GM12878 (cell line): ENCODE measurements around the gene ST6GALNAC3. TPM values are rescaled to one million over a fixed set of nuclear protein-coding genes. Genes with fewer than 3 reads are reported as not detected.

Experiments
- ATAC-seq: fragments of 200-7000 bp; cut with Tn5 transposase; 3 replicates; pipeline ENCODE4 v1.9.1; 2020; ENCODE audit warnings: mild to moderate bottlenecking, moderate library complexity
- BruUV-seq: library from RNA; stranded (reverse); fragments of 400-500 nt; replicated peaks from 2 replicates; lab custom pipeline; 2021; lab: Mats Ljungman, UMichigan
- CTCF ChIA-PET: fragments of 300-600 bp; sonication (Branson Sonifier 250); formaldehyde crosslinking; extraction: SDS; loops from one replicate; lab custom pipeline; 2021; ENCODE audit warnings: inconsistent platforms; lab: Yijun Ruan, JAX
- POLR2A ChIA-PET: fragments of 350-600 bp; formaldehyde crosslinking; extraction: SDS; loops from one replicate; lab custom pipeline; 2021; ENCODE audit warnings: inconsistent platforms; lab: Charles Lee
- RAD21 ChIA-PET: fragments of 300-600 bp; sonication (Branson Sonifier 250); formaldehyde crosslinking; loops from one replicate; lab custom pipeline; 2023; ENCODE audit warnings: antibody characterized with exemption; ENCODE audit not compliant: unreplicated experiment; lab: Charles Lee
- SMC1A ChIA-PET: fragments of 300-600 bp; sonication (Branson Sonifier 250); formaldehyde crosslinking; loops from one replicate; lab custom pipeline; 2023; ENCODE audit not compliant: unreplicated experiment, uncharacterized antibody; lab: Charles Lee
- DNase-seq: peaks from one replicate; pipeline ENCODE4 v3.0.0-alpha.2; 2011; ENCODE audit warnings: low read depth, low spot score
- FAIRE-seq: peaks from 3 replicates; lab custom pipeline; 2011; peaks lifted over from hg19 to GRCh38; lab: Jason Lieb, UNC
- H2AFZ ChIP-seq: 2 replicates; pipeline ENCODE4 v1.6.0; 2011; ENCODE audit warnings: low read depth, low read length, control low read depth; ENCODE audit not compliant: control insufficient read depth
- H3K27ac ChIP-seq: 2 replicates; pipeline ENCODE4 v1.5.1; 2011; ENCODE audit warnings: control low read depth; ENCODE audit not compliant: control insufficient read depth, insufficient read depth
- H3K27me3 ChIP-seq, 2 experiments: replicated peaks in 1 of 2; 2 replicates each; pipeline versions ENCODE4 v1.6.0 to v1.6.1; 2011; ENCODE audit warnings: low read length in 1 of 2; ENCODE audit not compliant: control insufficient read depth in 2 of 2, insufficient read depth in 2 of 2
- H3K36me3 ChIP-seq, 2 experiments: 2 replicates each; pipeline ENCODE4 v1.5.1; 2011; ENCODE audit warnings: low read length in 1 of 2; ENCODE audit not compliant: control insufficient read depth in 2 of 2, insufficient read depth in 2 of 2
- H3K4me1 ChIP-seq: 2 replicates; pipeline ENCODE4 v1.6.1; 2011; ENCODE audit warnings: mild to moderate bottlenecking, low read length, moderate library complexity, mixed read lengths; ENCODE audit not compliant: control insufficient read depth, insufficient read depth
- H3K4me2 ChIP-seq: 2 replicates; pipeline ENCODE4 v1.6.0; 2011; ENCODE audit warnings: control low read depth; ENCODE audit not compliant: control insufficient read depth, insufficient read depth
- H3K4me3 ChIP-seq: fragments of 200-600 bp; sonication (generic); 2 replicates; pipeline ENCODE4 v1.5.1; 2016
- H3K79me2 ChIP-seq: 2 replicates; pipeline ENCODE4 v1.6.0; 2011; ENCODE audit warnings: low read length; ENCODE audit not compliant: control insufficient read depth, insufficient read depth
- H3K9ac ChIP-seq: 2 replicates; pipeline ENCODE4 v1.8.0; 2011; ENCODE audit warnings: low read length, control low read depth, mixed read lengths; ENCODE audit not compliant: control insufficient read depth, insufficient read depth
- H3K9me3 ChIP-seq: replicated peaks from 3 replicates; pipeline ENCODE4 v1.5.1; 2011; ENCODE audit warnings: mild to moderate bottlenecking, low read length; ENCODE audit not compliant: control insufficient read depth, insufficient read depth
- H4K20me1 ChIP-seq: 2 replicates; pipeline ENCODE4 v1.6.0; 2011; ENCODE audit not compliant: control insufficient read depth, insufficient read depth
- BCLAF1 ChIP-seq: fragments of 450-650 bp; IDR thresholded peaks from 2 replicates; pipeline ENCODE4 v1.6.1; 2017; ENCODE audit warnings: antibody characterized with exemption, mild to moderate bottlenecking, moderate library complexity
- E2F8 ChIP-seq: fragments of 450-650 bp; IDR thresholded peaks from 2 replicates; pipeline ENCODE4 v1.6.1; 2018; ENCODE audit warnings: mild to moderate bottlenecking, low read depth, moderate library complexity; ENCODE audit not compliant: partially characterized antibody
- EED ChIP-seq: sonication (generic); IDR thresholded peaks from 2 replicates; pipeline ENCODE4 v1.6.1; 2016; ENCODE audit warnings: antibody characterized with exemption, low read depth
- MTA2 ChIP-seq: fragments of 450-650 bp; IDR thresholded peaks from 2 replicates; pipeline ENCODE4 v1.6.1; 2016; ENCODE audit warnings: low read depth, mild to moderate bottlenecking, moderate library complexity
- SIX5 ChIP-seq: IDR thresholded peaks from 2 replicates; pipeline ENCODE4 v1.6.1; 2011; ENCODE audit warnings: mild to moderate bottlenecking, low read depth, low read length, moderate library complexity; ENCODE audit not compliant: severe bottlenecking
- SREBF2 ChIP-seq: IDR thresholded peaks from 2 replicates; pipeline ENCODE4 v1.6.1; 2012; ENCODE audit warnings: mild to moderate bottlenecking, low read length
- STAT1 ChIP-seq: fragments of 450-650 bp; conservative IDR thresholded peaks from 2 replicates; pipeline ENCODE4 v1.6.1; 2014; ENCODE audit warnings: antibody characterized with exemption, mild to moderate bottlenecking
- ZBTB4 ChIP-seq: fragments of 450-650 bp; formaldehyde crosslinking; IDR thresholded peaks from 2 replicates; pipeline ENCODE4 v1.4.0; 2022; ENCODE audit warnings: mild to moderate bottlenecking, moderate library complexity
- ZNF207 ChIP-seq: fragments of 450-650 bp; IDR thresholded peaks from 2 replicates; pipeline ENCODE4 v1.6.1; 2014; ENCODE audit warnings: antibody characterized with exemption, mild to moderate bottlenecking, borderline replicate concordance
- whole genome bisulfite sequencing: methylation state at CpG from one replicate; pipeline ENCODE4 v1.1.6; 2016; ENCODE audit warnings: low lambda C conversion rate; ENCODE audit not compliant: insufficient replicate concordance, insufficient coverage; ENCODE audit errors: missing lambda C conversion rate; 5-methylcytosine and 5-hydroxymethylcytosine counted together
- in situ Hi-C: fragments of 300-500 bp; cut with MboI; formaldehyde crosslinking; loops from 9 replicates; pipeline ENCODE4 v1.14.3; 2018; ENCODE audit warnings: mixed read lengths
- intact Hi-C: fragments of 100-400 bp; cut with micrococcal nuclease; formaldehyde crosslinking; loops from one replicate; pipeline ENCODE4 v1.14.2; 2022; ENCODE audit not compliant: unreplicated experiment
- polyA plus RNA-seq, 11 experiments: library from polyadenylated mRNA; depleted of rRNA in 4 of 11; unstranded in 6 of 11; stranded (reverse) in 5 of 11; fragments of >200 nt; fragmentation: Nextera tagmentation in 4 of 11; fragmentation: Illumina TruSeq in 1 of 11; extraction: Ambion mirVana in 4 of 11; extraction: Trizol in 1 of 11; gene quantifications; 1 replicate in 1 of 11; 2 replicates in 10 of 11; pipeline versions ENCODE4 v1.2.1 to v1.2.3, GENCODE V29; 2011 to 2016; ENCODE audit warnings: inconsistent platforms in 2 of 11, missing spikeins in 2 of 11, low read depth in 1 of 11
- total RNA-seq, 4 experiments: library from RNA; depleted of rRNA in 3 of 4; stranded (reverse); fragments of >200 nt in 3 of 4; fragmentation: Illumina TruSeq in 1 of 4; extraction: Trizol in 1 of 4; gene quantifications; 2 replicates each; pipeline versions ENCODE4 v1.2.1 to v1.2.3, GENCODE V29; 2013 to 2021

Gene ST6GALNAC3
- total and polyA plus RNA-seq, 10 of the 15 experiments (the other 5 are each of a cell fraction or from before 2014, with no cell fraction given) = 0.04 to 0.68 (median 0.18) TPM; not detected in 3

GRCh38 chr1:76366726-76367125 lies 292.2 kb downstream of the ST6GALNAC3 start:
- SMC1A ChIA-PET = no interaction called here
- RAD21 ChIA-PET = no interaction called here
- Histone ChIP-seq H2AFZ (no peak overlapping the region), H3K9me3 (no peaks in the 10 kb centered on the region), H3K79me2 (no peaks in the 10 kb centered on the region), H3K4me3 (no peak overlapping the region), H3K4me1 (no peaks in the 10 kb centered on the region), H3K27ac (no peak overlapping the region), H3K27me3 (no peaks in the 10 kb centered on the region), H4K20me1 (no peaks in the 10 kb centered on the region; the same call in 1 of the 2 replicates), H3K36me3 (no peaks in the 10 kb centered on the region), H3K4me2 (no peak overlapping the region), H3K9ac (no peak overlapping the region)
- WGBS = 0% methylated on average over 1 of the region's 1 CpG
- FAIRE-seq = no peak
- intact Hi-C loops = no loop called here
- POLR2A ChIA-PET = no interaction called here
- in situ Hi-C loops = no loop called here
- no TSS peak for BruUV-seq
- no peak for DNase-seq
- CTCF ChIA-PET = interaction anchor here (1.0 kb wide), 2 partner anchors 9 to 106 kb away, joined by 3 read pairs; no protein-coding TSS in a partner anchor
- ATAC-seq = no peak
- TF ChIP-seq EED (no peak), MTA2 (no peak), BCLAF1 (no peak), SIX5 (no peak), STAT1 (no peak), SREBF2 (no peak), ZNF207 (no peak), E2F8 (no peak), ZBTB4 (CRISPR knock-in tag) (no peak)
